ENCODE measurements around the gene GPA33. TPM values are rescaled to one million over a fixed set of nuclear protein-coding genes. Genes with fewer than 3 reads are reported as not detected.

The GPA33 gene
- total and polyA plus RNA-seq, 8 donors, result 0.03 to 51.3 (median 2.2) TPM; not detected in 4

- Histone ChIP-seq H3K4me1 (peaks cover 0 to 8% (median 6%) of the 10 kb centered on the region in 4 donors), H3K27me3 (no peaks in the 10 kb centered on the region), H3K27ac (no peak overlapping the region), H3K36me3 (no peaks in the 10 kb centered on the region), H3K4me3 (no peak overlapping the region), H3K9me3 (no peaks in the 10 kb centered on the region)
- intact Hi-C loops (cut with DNase I; ENCODE audit: low total_unique reads), result loop anchor here (5.0 to 10.0 kb wide), 3 partner anchors 144 to 464 kb away; no protein-coding TSS in a partner anchor
- no peak for DNase-seq
- 88 to 96% (median 96%) methylated on average over 8 of the region's 8 CpGs for WGBS, 5 donors
- TF ChIP-seq POLR2AphosphoS5 (IDR thresholded peaks at IDR 0.05) (no peak), EP300 (IDR thresholded peaks at IDR 0.05) (no peak), POLR2A (IDR thresholded peaks at IDR 0.05) (no peak)
- TF ChIP-seq, protein P1, sequence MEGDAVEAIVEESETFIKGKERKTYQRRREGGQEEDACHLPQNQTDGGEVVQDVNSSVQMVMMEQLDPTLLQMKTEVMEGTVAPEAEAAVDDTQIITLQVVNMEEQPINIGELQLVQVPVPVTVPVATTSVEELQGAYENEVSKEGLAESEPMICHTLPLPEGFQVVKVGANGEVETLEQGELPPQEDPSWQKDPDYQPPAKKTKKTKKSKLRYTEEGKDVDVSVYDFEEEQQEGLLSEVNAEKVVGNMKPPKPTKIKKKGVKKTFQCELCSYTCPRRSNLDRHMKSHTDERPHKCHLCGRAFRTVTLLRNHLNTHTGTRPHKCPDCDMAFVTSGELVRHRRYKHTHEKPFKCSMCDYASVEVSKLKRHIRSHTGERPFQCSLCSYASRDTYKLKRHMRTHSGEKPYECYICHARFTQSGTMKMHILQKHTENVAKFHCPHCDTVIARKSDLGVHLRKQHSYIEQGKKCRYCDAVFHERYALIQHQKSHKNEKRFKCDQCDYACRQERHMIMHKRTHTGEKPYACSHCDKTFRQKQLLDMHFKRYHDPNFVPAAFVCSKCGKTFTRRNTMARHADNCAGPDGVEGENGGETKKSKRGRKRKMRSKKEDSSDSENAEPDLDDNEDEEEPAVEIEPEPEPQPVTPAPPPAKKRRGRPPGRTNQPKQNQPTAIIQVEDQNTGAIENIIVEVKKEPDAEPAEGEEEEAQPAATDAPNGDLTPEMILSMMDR (IDR thresholded peaks at IDR 0.05), result no peak
Measured at GRCh38 chr1:167071286-167071685, 18.9 kb downstream of the GPA33 start.

DNA sequence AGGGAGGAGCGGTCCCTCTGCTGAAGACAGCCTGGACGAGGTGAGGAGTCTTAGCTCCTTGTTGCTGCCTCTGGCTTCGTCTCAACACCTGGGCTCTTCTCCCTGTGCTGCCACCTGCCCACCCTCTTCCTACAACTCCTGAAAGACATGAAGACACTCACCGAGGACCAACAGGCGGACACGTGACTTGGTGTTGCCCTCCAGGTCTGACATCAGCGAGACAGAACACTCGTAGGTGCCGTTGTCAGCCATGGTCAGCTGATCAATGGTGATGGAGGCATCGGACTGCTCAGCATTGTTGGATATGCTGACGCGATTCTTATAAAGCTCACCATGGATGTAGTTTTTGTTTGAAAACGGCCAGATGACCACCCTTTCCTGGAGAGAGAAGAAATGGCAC is 21.4 kb downstream of the GPA33 start:
- 86 to 94% (median 89%) methylated on average over 11 to 13 of the region's 13 CpGs for WGBS, 5 donors

DNA sequence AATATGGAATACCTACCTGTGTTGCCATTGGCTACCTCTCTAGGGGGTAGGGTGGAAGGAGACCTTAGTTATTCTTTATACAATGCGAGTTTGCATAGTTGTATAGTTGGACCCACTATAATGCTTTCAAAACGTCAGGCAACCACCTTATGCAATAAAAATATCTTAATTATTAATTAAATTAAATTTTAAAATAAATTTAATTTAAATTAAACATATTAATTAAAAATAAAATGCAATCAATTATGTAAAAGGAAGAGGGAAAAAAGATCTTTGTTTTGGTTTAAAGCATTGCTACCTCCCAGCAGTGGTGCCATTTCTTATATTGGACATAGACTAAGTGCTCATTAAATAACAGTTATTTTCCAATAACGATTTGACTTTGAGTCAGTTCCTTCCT is 22.3 kb downstream of the GPA33 start:
- TF ChIP-seq, protein P1 (IDR thresholded peaks at IDR 0.05), result no peak
- TF ChIP-seq POLR2A (IDR thresholded peaks at IDR 0.05) (no peak), EP300 (IDR thresholded peaks at IDR 0.05) (no peak), POLR2AphosphoS5 (IDR thresholded peaks at IDR 0.05) (no peak)
- no peaks in the 10 kb centered on the region for H3K27me3 ChIP-seq
- WGBS, 5 donors, result 77 to 88% (median 85%) methylated on average over 3 of the region's 3 CpGs
- no peak for DNase-seq
- H3K27ac ChIP-seq, result no peak overlapping the region
- H3K4me1 ChIP-seq, result peaks cover 0 to 8% (median 7%) of the 10 kb centered on the region in 4 donors
- H3K9me3 ChIP-seq, result no peaks in the 10 kb centered on the region
- no peak overlapping the region for H3K4me3 ChIP-seq
- no peaks in the 10 kb centered on the region for H3K36me3 ChIP-seq
- intact Hi-C loops (cut with DNase I; ENCODE audit: low total_unique reads), result no loop called here

More for the DNA sequence above, 21.4 kb downstream of the GPA33 start:
- intact Hi-C loops (cut with DNase I; ENCODE audit: low total_unique reads), result no loop called here
- H3K27ac ChIP-seq, result no peak overlapping the region
- no peak for TF ChIP-seq EP300 (IDR thresholded peaks at IDR 0.05)
- no peak for DNase-seq
- no peak overlapping the region for H3K4me3 ChIP-seq
- no peaks in the 10 kb centered on the region for H3K36me3 ChIP-seq
- H3K27me3 ChIP-seq, result no peaks in the 10 kb centered on the region
- H3K4me1 ChIP-seq, result peaks cover 0 to 8% (median 7%) of the 10 kb centered on the region in 4 donors
- H3K9me3 ChIP-seq, result no peaks in the 10 kb centered on the region

- Histone ChIP-seq H3K27ac (no peak overlapping the region), H3K36me3 (no peaks in the 10 kb centered on the region), H3K9me3 (no peaks in the 10 kb centered on the region), H3K4me3 (peak overlapping the region in 3 of 4 donors; percentile 12 to 33 (median 28)), H3K27me3 (no peaks in the 10 kb centered on the region), H3K4me1 (peaks cover 0 to 8% (median 7%) of the 10 kb centered on the region in 4 donors)
- intact Hi-C loops (cut with DNase I; ENCODE audit: low total_unique reads), result no loop called here
- 5 to 8% (median 6%) methylated on average over 21 to 31 of the region's 31 CpGs for WGBS, 5 donors
- peak; percentile 85 to 89 for DNase-seq
- no peak for TF ChIP-seq EP300 (IDR thresholded peaks at IDR 0.05)
- TF ChIP-seq, protein P1 (IDR thresholded peaks at IDR 0.05), result peak in 5 of 7 experiments; percentile 83 to 94 (median 88)
Measured at GRCh38 chr1:167066333-167067122, 23.6 kb downstream of the GPA33 start.

- TF ChIP-seq, protein P1 (IDR thresholded peaks at IDR 0.05), result no peak
- TF ChIP-seq POLR2A (IDR thresholded peaks at IDR 0.05) (no peak), POLR2AphosphoS5 (IDR thresholded peaks at IDR 0.05) (no peak), EP300 (IDR thresholded peaks at IDR 0.05) (no peak)
- intact Hi-C loops (cut with DNase I; ENCODE audit: low total_unique reads), result no loop called here
- Histone ChIP-seq H3K27ac (no peak overlapping the region), H3K36me3 (no peaks in the 10 kb centered on the region), H3K27me3 (peaks cover 0 to 3% (median 0%) of the 10 kb centered on the region in 3 donors), H3K4me3 (no peak overlapping the region), H3K9me3 (no peaks in the 10 kb centered on the region), H3K4me1 (peaks cover 0 to 8% (median 7%) of the 10 kb centered on the region in 4 donors)
- DNase-seq, result peak in 1 of 2 donors; percentile 30
- 49 to 75% (median 56%) methylated on average over 8 of the region's 8 CpGs for WGBS, 5 donors
Measured at GRCh38 chr1:167065471-167065870, 24.7 kb downstream of the GPA33 start.
